ENCODE measurements around the gene BORCS8.

- TF ChIP-seq, protein P1, sequence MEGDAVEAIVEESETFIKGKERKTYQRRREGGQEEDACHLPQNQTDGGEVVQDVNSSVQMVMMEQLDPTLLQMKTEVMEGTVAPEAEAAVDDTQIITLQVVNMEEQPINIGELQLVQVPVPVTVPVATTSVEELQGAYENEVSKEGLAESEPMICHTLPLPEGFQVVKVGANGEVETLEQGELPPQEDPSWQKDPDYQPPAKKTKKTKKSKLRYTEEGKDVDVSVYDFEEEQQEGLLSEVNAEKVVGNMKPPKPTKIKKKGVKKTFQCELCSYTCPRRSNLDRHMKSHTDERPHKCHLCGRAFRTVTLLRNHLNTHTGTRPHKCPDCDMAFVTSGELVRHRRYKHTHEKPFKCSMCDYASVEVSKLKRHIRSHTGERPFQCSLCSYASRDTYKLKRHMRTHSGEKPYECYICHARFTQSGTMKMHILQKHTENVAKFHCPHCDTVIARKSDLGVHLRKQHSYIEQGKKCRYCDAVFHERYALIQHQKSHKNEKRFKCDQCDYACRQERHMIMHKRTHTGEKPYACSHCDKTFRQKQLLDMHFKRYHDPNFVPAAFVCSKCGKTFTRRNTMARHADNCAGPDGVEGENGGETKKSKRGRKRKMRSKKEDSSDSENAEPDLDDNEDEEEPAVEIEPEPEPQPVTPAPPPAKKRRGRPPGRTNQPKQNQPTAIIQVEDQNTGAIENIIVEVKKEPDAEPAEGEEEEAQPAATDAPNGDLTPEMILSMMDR (IDR thresholded peaks at IDR 0.05; ENCODE audit: insufficient read depth, low read depth, low read length): no peak
- no peak for TF ChIP-seq EZH2 (IDR thresholded peaks at IDR 0.05; ENCODE audit: insufficient read depth, low read length)
Measured at GRCh38 chr19:19131989-19132388, 60.0 kb downstream of the BORCS8 start.

Measured in astrocyte (in vitro differentiated cells and primary cell).